ENCODE data around the gene PGBD1. TPM values are rescaled to one million over a fixed set of nuclear protein-coding genes. Genes with fewer than 3 reads are reported as not detected.

The PGBD1 gene, protein sequence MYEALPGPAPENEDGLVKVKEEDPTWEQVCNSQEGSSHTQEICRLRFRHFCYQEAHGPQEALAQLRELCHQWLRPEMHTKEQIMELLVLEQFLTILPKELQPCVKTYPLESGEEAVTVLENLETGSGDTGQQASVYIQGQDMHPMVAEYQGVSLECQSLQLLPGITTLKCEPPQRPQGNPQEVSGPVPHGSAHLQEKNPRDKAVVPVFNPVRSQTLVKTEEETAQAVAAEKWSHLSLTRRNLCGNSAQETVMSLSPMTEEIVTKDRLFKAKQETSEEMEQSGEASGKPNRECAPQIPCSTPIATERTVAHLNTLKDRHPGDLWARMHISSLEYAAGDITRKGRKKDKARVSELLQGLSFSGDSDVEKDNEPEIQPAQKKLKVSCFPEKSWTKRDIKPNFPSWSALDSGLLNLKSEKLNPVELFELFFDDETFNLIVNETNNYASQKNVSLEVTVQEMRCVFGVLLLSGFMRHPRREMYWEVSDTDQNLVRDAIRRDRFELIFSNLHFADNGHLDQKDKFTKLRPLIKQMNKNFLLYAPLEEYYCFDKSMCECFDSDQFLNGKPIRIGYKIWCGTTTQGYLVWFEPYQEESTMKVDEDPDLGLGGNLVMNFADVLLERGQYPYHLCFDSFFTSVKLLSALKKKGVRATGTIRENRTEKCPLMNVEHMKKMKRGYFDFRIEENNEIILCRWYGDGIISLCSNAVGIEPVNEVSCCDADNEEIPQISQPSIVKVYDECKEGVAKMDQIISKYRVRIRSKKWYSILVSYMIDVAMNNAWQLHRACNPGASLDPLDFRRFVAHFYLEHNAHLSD
- total RNA-seq (1 to 10 TPM; 1.1 to 1.3 TPM), total RNA-seq (3.0 to 4.2 reads per million in 2 donors)

GRCh38 chr6:28281288-28282064 lies at the start of gene PGBD1:
TSS of gene PGBD1 (plus strand) at chr6:28281572. CDS start at chr6:28283814, 2,242 bp downstream.
- H3K4me1 Mint-ChIP-seq: no peaks in the 10 kb centered on the region
- DNase-seq (peak; percentile 7 to 13 (median 9)), ATAC-seq (peak; percentile 77)
- peaks cover 23% of the 10 kb centered on the region for H3K27me3 Mint-ChIP-seq
- peak within 1 kb of the TSS; percentile 82 for H3K4me3 Mint-ChIP-seq
- H3K9me3 ChIP-seq (ENCODE audit: control insufficient read depth, low read length, poor library complexity, severe bottlenecking): no peaks in the 10 kb centered on the region
- peaks cover 3% of the 10 kb centered on the region for H3K36me3 Mint-ChIP-seq (ENCODE audit: low read depth)
- H3K27ac Mint-ChIP-seq: no peak within 1 kb of the TSS

- Mint-ChIP-seq H3K27me3 (peaks cover 8% of the 10 kb centered on the region), H3K4me3 (no peak overlapping the region), H3K36me3 (ENCODE audit: low read depth) (peaks cover 8% of the 10 kb centered on the region), H3K4me1 (peaks cover 3% of the 10 kb centered on the region), H3K27ac (no peak overlapping the region)
- no peak for ATAC-seq
- DNase-seq: no peak
- no peaks in the 10 kb centered on the region for H3K9me3 ChIP-seq (ENCODE audit: control insufficient read depth, low read length, poor library complexity, severe bottlenecking)
Measured at GRCh38 chr6:28232785-28233184, 48.6 kb upstream of the PGBD1 start.

GRCh38 chr6:28235912-28236452 lies 45.4 kb upstream of the PGBD1 start:
- H3K4me3 Mint-ChIP-seq: no peak overlapping the region
- DNase-seq (no peak), ATAC-seq (no peak)
- H3K36me3 Mint-ChIP-seq (ENCODE audit: low read depth): no peaks in the 10 kb centered on the region
- H3K4me1 Mint-ChIP-seq: no peaks in the 10 kb centered on the region
- H3K27me3 Mint-ChIP-seq: peaks cover 12% of the 10 kb centered on the region
- no peak overlapping the region for H3K27ac Mint-ChIP-seq
- no peaks in the 10 kb centered on the region for H3K9me3 ChIP-seq (ENCODE audit: control insufficient read depth, low read length, poor library complexity, severe bottlenecking)

- Mint-ChIP-seq H3K27me3 (peaks cover 12% of the 10 kb centered on the region), H3K27ac (no peak overlapping the region), H3K4me3 (no peak overlapping the region), H3K36me3 (ENCODE audit: low read depth) (peaks cover 6% of the 10 kb centered on the region), H3K4me1 (peaks cover 3% of the 10 kb centered on the region)
- H3K9me3 ChIP-seq (ENCODE audit: control insufficient read depth, low read length, poor library complexity, severe bottlenecking): no peaks in the 10 kb centered on the region
- ATAC-seq (no peak), DNase-seq (no peak)
Measured at GRCh38 chr6:28239636-28240035, 41.7 kb upstream of the PGBD1 start.

GRCh38 chr6:28240471-28240870 lies 40.9 kb upstream of the PGBD1 start:
- H3K4me3 Mint-ChIP-seq: no peak overlapping the region
- peaks cover 3% of the 10 kb centered on the region for H3K4me1 Mint-ChIP-seq
- DNase-seq (no peak), ATAC-seq (no peak)
- no peaks in the 10 kb centered on the region for H3K9me3 ChIP-seq (ENCODE audit: control insufficient read depth, low read length, poor library complexity, severe bottlenecking)
- H3K36me3 Mint-ChIP-seq (ENCODE audit: low read depth): peaks cover 9% of the 10 kb centered on the region
- no peak overlapping the region for H3K27ac Mint-ChIP-seq
- H3K27me3 Mint-ChIP-seq: peaks cover 12% of the 10 kb centered on the region

GRCh38 chr6:28243946-28244345 lies 37.4 kb upstream of the PGBD1 start:
- Mint-ChIP-seq H3K27ac (no peak overlapping the region), H3K4me1 (peaks cover 10% of the 10 kb centered on the region), H3K4me3 (no peak overlapping the region), H3K36me3 (ENCODE audit: low read depth) (peaks cover 23% of the 10 kb centered on the region), H3K27me3 (no peaks in the 10 kb centered on the region)
- H3K9me3 ChIP-seq (ENCODE audit: control insufficient read depth, low read length, poor library complexity, severe bottlenecking): no peaks in the 10 kb centered on the region
- ATAC-seq: no peak
- no peak for DNase-seq

GRCh38 chr6:28245206-28245941 lies 36.0 kb upstream of the PGBD1 start:
- DNase-seq: no peak
- H3K9me3 ChIP-seq (ENCODE audit: control insufficient read depth, low read length, poor library complexity, severe bottlenecking): no peaks in the 10 kb centered on the region
- ATAC-seq: no peak
- Mint-ChIP-seq H3K4me3 (no peak overlapping the region), H3K27ac (no peak overlapping the region), H3K27me3 (no peaks in the 10 kb centered on the region), H3K4me1 (peaks cover 10% of the 10 kb centered on the region), H3K36me3 (ENCODE audit: low read depth) (peaks cover 23% of the 10 kb centered on the region)

- H3K36me3 Mint-ChIP-seq (ENCODE audit: low read depth): peaks cover 21% of the 10 kb centered on the region
- DNase-seq (no peak), ATAC-seq (no peak)
- no peaks in the 10 kb centered on the region for H3K9me3 ChIP-seq (ENCODE audit: control insufficient read depth, low read length, poor library complexity, severe bottlenecking)
- H3K27me3 Mint-ChIP-seq: no peaks in the 10 kb centered on the region
- H3K4me1 Mint-ChIP-seq: peaks cover 23% of the 10 kb centered on the region
- H3K4me3 Mint-ChIP-seq: no peak overlapping the region
- H3K27ac Mint-ChIP-seq: no peak overlapping the region
Measured at GRCh38 chr6:28248916-28249315, 32.5 kb upstream of the PGBD1 start.

- H3K27ac Mint-ChIP-seq: no peak overlapping the region
- peaks cover 23% of the 10 kb centered on the region for H3K4me1 Mint-ChIP-seq
- DNase-seq (no peak), ATAC-seq (no peak)
- no peaks in the 10 kb centered on the region for H3K27me3 Mint-ChIP-seq
- H3K4me3 Mint-ChIP-seq: peak overlapping the region; percentile 61
- peaks cover 11% of the 10 kb centered on the region for H3K36me3 Mint-ChIP-seq (ENCODE audit: low read depth)
- H3K9me3 ChIP-seq (ENCODE audit: control insufficient read depth, low read length, poor library complexity, severe bottlenecking): no peaks in the 10 kb centered on the region
Measured at GRCh38 chr6:28250747-28251146, 30.6 kb upstream of the PGBD1 start.

DNA sequence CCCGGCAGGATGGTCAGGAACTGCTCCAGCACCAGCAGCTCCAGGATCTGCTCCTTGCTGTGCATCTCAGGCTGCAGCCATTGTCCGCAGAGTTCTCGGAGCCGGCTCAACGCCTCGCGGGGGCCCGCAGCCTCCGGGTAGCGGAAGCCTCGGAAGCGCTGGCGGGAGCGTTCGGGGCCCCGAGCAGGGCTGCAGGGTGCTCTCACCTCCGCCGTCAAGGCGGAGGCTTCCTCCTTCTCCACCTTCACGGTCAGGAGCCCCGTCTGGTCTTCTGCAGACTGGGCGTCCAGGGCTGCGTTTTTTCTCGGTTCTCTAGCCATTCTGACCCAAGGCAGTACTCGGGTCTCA lies 29.7 kb upstream of the PGBD1 start:
- ATAC-seq (peak; percentile 75), DNase-seq (peak; percentile 12 to 17 (median 12))
- H3K4me3 Mint-ChIP-seq: peak overlapping the region; percentile 99
- peak overlapping the region; percentile 95 for H3K27ac Mint-ChIP-seq
- H3K27me3 Mint-ChIP-seq: no peaks in the 10 kb centered on the region
- peaks cover 3% of the 10 kb centered on the region for H3K36me3 Mint-ChIP-seq (ENCODE audit: low read depth)
- H3K9me3 ChIP-seq (ENCODE audit: control insufficient read depth, low read length, poor library complexity, severe bottlenecking): no peaks in the 10 kb centered on the region
- H3K4me1 Mint-ChIP-seq: peaks cover 23% of the 10 kb centered on the region

- no peaks in the 10 kb centered on the region for H3K9me3 ChIP-seq (ENCODE audit: control insufficient read depth, low read length, poor library complexity, severe bottlenecking)
- H3K27ac Mint-ChIP-seq: peak within 1 kb of the TSS; percentile 95
- ATAC-seq (peak; percentile 96), DNase-seq (peak; percentile 29 to 70 (median 45))
- peaks cover 23% of the 10 kb centered on the region for H3K4me1 Mint-ChIP-seq
- no peaks in the 10 kb centered on the region for H3K27me3 Mint-ChIP-seq
- peaks cover 3% of the 10 kb centered on the region for H3K36me3 Mint-ChIP-seq (ENCODE audit: low read depth)
- peak within 1 kb of the TSS; percentile 99 for H3K4me3 Mint-ChIP-seq
Measured at GRCh38 chr6:28252009-28252975, 29.1 kb upstream of the PGBD1 start, which contains the start of gene ZKSCAN4. TSS of gene ZKSCAN4 (minus strand) at chr6:28252269. CDS start at chr6:28251980, 289 bp downstream.
